Naive thymus-derived CD4-positive, alpha-beta T cell (primary cell): ENCODE measurements around the gene EED. TPM values are rescaled to one million over a fixed set of nuclear protein-coding genes. Genes with fewer than 3 reads are reported as not detected.
A peak's percentile ranks its signal among the peaks of the same experiment; 100 is the strongest.

Source experiments
- ATAC-seq: fragments of 150-1000 bp; cut with Tn5 transposase; 2 replicates; pipeline ENCODE4 v1.10.0; 2021; ENCODE audit warnings: mild to moderate bottlenecking, moderate library complexity
- CTCF ChIA-PET: fragments of 350-600 bp; sonication (Branson Sonifier 250); formaldehyde crosslinking; loops from one replicate; lab custom pipeline; 2021; ENCODE audit warnings: antibody characterized with exemption; lab: Charles Lee
- POLR2A ChIA-PET: fragments of 350-600 bp; sonication (Branson Sonifier 250); formaldehyde crosslinking; loops from one replicate; lab custom pipeline; 2021; ENCODE audit warnings: antibody characterized with exemption, inconsistent platforms; lab: Charles Lee
- DNase-seq, 9 donors: peaks; one replicate each; pipeline versions ENCODE4 v3.0.0 to v3.0.0-alpha.2; 2020 to 2022; ENCODE audit warnings: mixed read lengths in 1 of 9
- H3K27ac ChIP-seq: one replicate; pipeline ENCODE4 v1.7.0; 2013; ENCODE audit warnings: mild to moderate bottlenecking, low read depth, low read length, moderate library complexity
- H3K27me3 ChIP-seq, 2 donors: one replicate each; pipeline ENCODE4 v1.7.0; 2013; ENCODE audit warnings: low read length in 2 of 2, mild to moderate bottlenecking in 2 of 2, moderate library complexity in 2 of 2; ENCODE audit not compliant: control insufficient read depth in 2 of 2, insufficient read depth in 2 of 2
- H3K36me3 ChIP-seq, 3 experiments: 1 replicate in 2 of 3; 2 replicates in 1 of 3; pipeline ENCODE4 v1.7.0; 2013; ENCODE audit warnings: low read length in 3 of 3, mild to moderate bottlenecking in 3 of 3, moderate library complexity in 1 of 3; ENCODE audit not compliant: insufficient read depth in 3 of 3, control insufficient read depth in 2 of 3
- H3K4me1 ChIP-seq, 2 donors: one replicate each; pipeline ENCODE4 v1.7.0; 2013; ENCODE audit warnings: low read length in 2 of 2, mild to moderate bottlenecking in 2 of 2, moderate library complexity in 1 of 2; ENCODE audit not compliant: control insufficient read depth in 2 of 2, insufficient read depth in 2 of 2
- H3K4me3 ChIP-seq: 2 replicates; pipeline ENCODE4 v1.7.0; 2013; ENCODE audit warnings: mild to moderate bottlenecking, low read length
- H3K9me3 ChIP-seq, 3 experiments: 1 replicate in 2 of 3; 2 replicates in 1 of 3; pipeline ENCODE4 v1.7.0; 2013; ENCODE audit warnings: low read length in 3 of 3; ENCODE audit not compliant: control insufficient read depth in 2 of 3
- H3K27ac Mint-ChIP-seq, 9 donors: one replicate each; pipeline ENCODE4 v1.8.0; 2020 to 2022; ENCODE audit warnings: mixed read lengths in 9 of 9, mild to moderate bottlenecking in 8 of 9, moderate library complexity in 5 of 9, inconsistent platforms in 2 of 9
- H3K27me3 Mint-ChIP-seq, 5 donors: one replicate each; pipeline ENCODE4 v1.8.0; 2021 to 2022; ENCODE audit warnings: mixed read lengths in 5 of 5, mild to moderate bottlenecking in 1 of 5
- H3K36me3 Mint-ChIP-seq, 5 donors: one replicate each; pipeline ENCODE4 v1.8.0; 2020 to 2022; ENCODE audit warnings: mixed read lengths in 5 of 5, mild to moderate bottlenecking in 3 of 5, inconsistent platforms in 1 of 5
- H3K4me1 Mint-ChIP-seq, 7 donors: one replicate each; pipeline ENCODE4 v1.8.0; 2020 to 2022; ENCODE audit warnings: mixed read lengths in 7 of 7, mild to moderate bottlenecking in 3 of 7, inconsistent platforms in 1 of 7
- H3K4me3 Mint-ChIP-seq, 10 donors: one replicate each; pipeline ENCODE4 v1.8.0; 2020 to 2022; ENCODE audit warnings: mild to moderate bottlenecking in 10 of 10, mixed read lengths in 10 of 10, moderate library complexity in 6 of 10, inconsistent platforms in 2 of 10
- H3K9me3 Mint-ChIP-seq, 11 donors: one replicate each; pipeline ENCODE4 v1.8.0; 2020 to 2022; ENCODE audit warnings: mixed read lengths in 11 of 11, mild to moderate bottlenecking in 4 of 11, inconsistent platforms in 1 of 11, moderate library complexity in 1 of 11
- intact Hi-C, 2 donors: fragments of 100-400 bp; cut with micrococcal nuclease; formaldehyde crosslinking; loops; one replicate each; pipeline ENCODE4 v1.15.1; 2023
- polyA plus RNA-seq, 2 donors: library from polyadenylated mRNA; unstranded; fragments of 300-500 nt; fragmentation: Illumina TruSeq; gene quantifications; one replicate each; pipeline ENCODE4 v1.2.3, GENCODE V29; 2021
- total RNA-seq, 6 experiments: library from RNA in 5 of 6; stranded (reverse) in 5 of 6; gene quantifications; 1 replicate in 5 of 6; 2 replicates in 1 of 6; pipeline ENCODE4 v1.2.3 and lab custom pipeline; 2021 to 2026

EED gene, protein sequence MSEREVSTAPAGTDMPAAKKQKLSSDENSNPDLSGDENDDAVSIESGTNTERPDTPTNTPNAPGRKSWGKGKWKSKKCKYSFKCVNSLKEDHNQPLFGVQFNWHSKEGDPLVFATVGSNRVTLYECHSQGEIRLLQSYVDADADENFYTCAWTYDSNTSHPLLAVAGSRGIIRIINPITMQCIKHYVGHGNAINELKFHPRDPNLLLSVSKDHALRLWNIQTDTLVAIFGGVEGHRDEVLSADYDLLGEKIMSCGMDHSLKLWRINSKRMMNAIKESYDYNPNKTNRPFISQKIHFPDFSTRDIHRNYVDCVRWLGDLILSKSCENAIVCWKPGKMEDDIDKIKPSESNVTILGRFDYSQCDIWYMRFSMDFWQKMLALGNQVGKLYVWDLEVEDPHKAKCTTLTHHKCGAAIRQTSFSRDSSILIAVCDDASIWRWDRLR
- total RNA-seq (10 to 100 TPM; 22.2 to 62.4 (median 35.5) TPM), polyA plus RNA-seq (10 to 100 TPM; 15.3 to 22.0 TPM), total RNA-seq (lab: John Stamatoyannopoulos, UW) (24.2 reads per million, percentile 55 among the genes with 10 or more reads in this experiment)

GRCh38 chr11:86244522-86245368 lies at the start of gene EED:
TSS of gene EED (plus strand) at chr11:86244753. CDS start at chr11:86245230, 477 bp downstream.
- Mint-ChIP-seq H3K27me3 (peaks cover 0 to 5% (median 0%) of the 10 kb centered on the region in 5 donors), H3K36me3 (peaks cover 0 to 2% (median 0%) of the 10 kb centered on the region in 5 donors), H3K4me1 (peaks cover 0 to 34% (median 1%) of the 10 kb centered on the region in 7 donors), H3K9me3 (no peaks in the 10 kb centered on the region), H3K4me3 (no peak within 1 kb of the TSS), H3K27ac (no peak within 1 kb of the TSS)
- peak; percentile 94 for ATAC-seq
- H3K27me3 ChIP-seq, result no peaks in the 10 kb centered on the region
- H3K9me3 ChIP-seq, result no peaks in the 10 kb centered on the region
- peaks cover 0 to 7% (median 0%) of the 10 kb centered on the region in 3 experiments for H3K36me3 ChIP-seq
- H3K4me1 ChIP-seq, result peaks cover 32 to 33% of the 10 kb centered on the region in 2 donors
- CTCF ChIA-PET, result interaction anchor here (0.6 to 1.3 kb wide), 2 partner anchors 51 to 201 kb away, joined by 3 to 4 read pairs; no protein-coding TSS in a partner anchor
- peak within 1 kb of the TSS; percentile 100 for H3K4me3 ChIP-seq
- intact Hi-C loops, result loop anchor here (1.0 to 5.0 kb wide), 17 partner anchors 9 to 792 kb away; partner anchors contain the start of genes CREBZF (in 2 of the 2), HIKESHI (in 2 of the 2), PICALM (in 2 of the 2) and TMEM126A (in 2 of the 2)
- DNase-seq, result peak; percentile 88 to 94 (median 92)
- peak within 1 kb of the TSS; percentile 97 for H3K27ac ChIP-seq
- POLR2A ChIA-PET, result interaction anchor here (0.6 to 2.1 kb wide), 9 partner anchors 15 to 617 kb away, joined by 3 to 14 read pairs (median 4); partner anchors contain the start of genes CREBZF, DLG2, HIKESHI and PICALM

DNA sequence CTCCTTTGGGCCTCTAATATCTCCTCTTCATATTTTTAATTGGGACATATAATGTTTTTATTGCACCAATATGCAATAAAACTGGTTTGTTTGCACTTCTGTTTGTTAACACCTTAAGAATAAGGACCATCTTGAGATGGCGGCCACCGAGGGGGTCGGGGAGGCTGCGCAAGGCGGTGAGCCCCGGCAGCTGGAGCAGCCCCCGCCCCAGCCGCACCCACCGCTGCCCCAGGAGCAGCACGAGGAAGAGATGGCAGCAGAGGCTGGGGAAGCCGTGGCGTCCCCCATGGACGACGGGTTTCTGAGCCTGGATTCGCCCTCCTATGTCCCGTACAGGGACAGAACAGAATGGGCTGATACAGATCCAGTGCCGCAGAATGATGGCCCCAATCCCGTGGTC lies 49.6 kb upstream of the EED start:
- H3K36me3 Mint-ChIP-seq, result peaks cover 0 to 5% (median 0%) of the 10 kb centered on the region in 5 donors
- POLR2A ChIA-PET, result interaction anchor here (0.6 to 0.8 kb wide), 2 partner anchors 31 to 140 kb away, joined by 3 to 5 read pairs; no protein-coding TSS in a partner anchor
- no peak overlapping the region for H3K4me3 Mint-ChIP-seq

GRCh38 chr11:86196085-86196696 lies 48.4 kb upstream of the EED start:
- peaks cover 13 to 26% (median 15%) of the 10 kb centered on the region in 7 donors for H3K4me1 Mint-ChIP-seq
- H3K36me3 Mint-ChIP-seq, result peaks cover 0 to 2% (median 0%) of the 10 kb centered on the region in 5 donors
- peaks cover 5 to 7% of the 10 kb centered on the region in 2 donors for H3K4me1 ChIP-seq

More for the DNA sequence above, 49.6 kb upstream of the EED start:
- intact Hi-C loops, result loop anchor here in 1 of 2 donors (5.0 kb wide), 1 partner anchor 53 kb away; no protein-coding TSS in a partner anchor
- Histone ChIP-seq H3K36me3 (no peaks in the 10 kb centered on the region), H3K27me3 (no peaks in the 10 kb centered on the region), H3K4me1 (peaks cover 5 to 7% of the 10 kb centered on the region in 2 donors), H3K9me3 (no peaks in the 10 kb centered on the region), H3K4me3 (no peak overlapping the region), H3K27ac (no peak overlapping the region)
- Mint-ChIP-seq H3K27me3 (peaks cover 0 to 4% (median 0%) of the 10 kb centered on the region in 5 donors), H3K9me3 (peaks cover 0 to 7% (median 0%) of the 10 kb centered on the region in 11 donors), H3K4me1 (peaks cover 13 to 26% (median 15%) of the 10 kb centered on the region in 7 donors), H3K27ac (peak overlapping the region in 1 of 9 donors; percentile 70)
- CTCF ChIA-PET, result interaction anchor here (1.2 to 5.9 kb wide), 5 partner anchors 23 to 340 kb away, joined by 5 to 94 read pairs (median 16); partner anchors contain the start of genes CCDC83 and PICALM
- ATAC-seq (no peak), DNase-seq (no peak)

GRCh38 chr11:86196913-86197312 lies 47.6 kb upstream of the EED start:
- H3K27me3 Mint-ChIP-seq, result no peaks in the 10 kb centered on the region
- no peak overlapping the region for H3K27ac Mint-ChIP-seq
- DNase-seq (no peak), ATAC-seq (no peak)
- intact Hi-C loops, result no loop called here
- H3K4me3 ChIP-seq, result no peak overlapping the region
- no peak overlapping the region for H3K27ac ChIP-seq
- no peaks in the 10 kb centered on the region for H3K9me3 ChIP-seq
- peaks cover 0 to 7% (median 0%) of the 10 kb centered on the region in 11 donors for H3K9me3 Mint-ChIP-seq
- no peaks in the 10 kb centered on the region for H3K27me3 ChIP-seq
- CTCF ChIA-PET, result interaction anchor here (0.6 to 5.9 kb wide), 2 partner anchors 155 to 517 kb away, joined by 3 to 94 read pairs; no protein-coding TSS in a partner anchor
- H3K4me1 Mint-ChIP-seq, result peaks cover 13 to 24% (median 15%) of the 10 kb centered on the region in 7 donors
- H3K4me3 Mint-ChIP-seq, result no peak overlapping the region
- no peaks in the 10 kb centered on the region for H3K36me3 Mint-ChIP-seq
- H3K4me1 ChIP-seq, result peaks cover 7% of the 10 kb centered on the region in 2 donors
- POLR2A ChIA-PET, result no interaction called here
- no peaks in the 10 kb centered on the region for H3K36me3 ChIP-seq

More at GRCh38 chr11:86196085-86196696, 48.4 kb upstream of the EED start:
- Mint-ChIP-seq H3K4me3 (no peak overlapping the region), H3K27me3 (no peaks in the 10 kb centered on the region), H3K27ac (no peak overlapping the region), H3K9me3 (peaks cover 0 to 7% (median 0%) of the 10 kb centered on the region in 11 donors)
- intact Hi-C loops, result no loop called here
- no peak for ATAC-seq
- POLR2A ChIA-PET, result no interaction called here
- Histone ChIP-seq H3K27me3 (no peaks in the 10 kb centered on the region), H3K27ac (no peak overlapping the region), H3K4me3 (no peak overlapping the region), H3K36me3 (no peaks in the 10 kb centered on the region), H3K9me3 (no peaks in the 10 kb centered on the region)
- no peak for DNase-seq
- CTCF ChIA-PET, result interaction anchor here (0.6 to 5.9 kb wide), 2 partner anchors 154 to 516 kb away, joined by 3 to 94 read pairs; no protein-coding TSS in a partner anchor

GRCh38 chr11:86197448-86197847 lies 47.1 kb upstream of the EED start:
- Histone ChIP-seq H3K27ac (no peak overlapping the region), H3K36me3 (no peaks in the 10 kb centered on the region), H3K27me3 (no peaks in the 10 kb centered on the region), H3K4me1 (peaks cover 7 to 11% of the 10 kb centered on the region in 2 donors), H3K9me3 (no peaks in the 10 kb centered on the region), H3K4me3 (no peak overlapping the region)
- peaks cover 0 to 7% (median 0%) of the 10 kb centered on the region in 11 donors for H3K9me3 Mint-ChIP-seq
- H3K27me3 Mint-ChIP-seq, result no peaks in the 10 kb centered on the region
- POLR2A ChIA-PET, result no interaction called here
- CTCF ChIA-PET, result interaction anchor here (5.9 kb wide), 1 partner anchor 155 kb away, joined by 94 read pairs; no protein-coding TSS in a partner anchor
- no peak overlapping the region for H3K27ac Mint-ChIP-seq
- DNase-seq (no peak), ATAC-seq (no peak)
- H3K36me3 Mint-ChIP-seq, result no peaks in the 10 kb centered on the region
- H3K4me1 Mint-ChIP-seq, result peaks cover 13 to 23% (median 14%) of the 10 kb centered on the region in 7 donors
- H3K4me3 Mint-ChIP-seq, result no peak overlapping the region
- intact Hi-C loops, result no loop called here
